A172 (cell line): Measurements from ENCODE around the gene FAM25A. TPM values are rescaled to one million over a fixed set of nuclear protein-coding genes. Genes with fewer than 3 reads are reported as not detected.
"Not testable (repeated sequence)": the region's sequence is repeated elsewhere in the genome, so short reads cannot be mapped to it uniquely, and the experiment has no call there.

Experiments
- DNase-seq: peaks from one replicate; pipeline ENCODE4 v3.0.0-alpha.2; 2015; ENCODE audit warnings: low spot score
- total RNA-seq: library from RNA; depleted of rRNA; stranded (reverse); fragments of >200 nt; shearing (Covaris generic); gene quantifications from 2 replicates; pipeline ENCODE4 v1.2.3, GENCODE V29; 2014

The FAM25A gene
- total RNA-seq, 1 experiment from 2014 or later, result not detected

GRCh38 chr10:87013528-87013927 lies 6.6 kb upstream of the FAM25A start:
- not testable (repeated sequence) for DNase-seq

GRCh38 chr10:87014986-87015716 lies 4.9 kb upstream of the FAM25A start:
- DNase-seq, result not testable (repeated sequence)

- DNase-seq, result not testable (repeated sequence)
These were observed 2.0 kb upstream of the FAM25A start for GRCh38 chr10:87018127-87018526.

- DNase-seq, result not testable (repeated sequence)
These were observed 1.0 kb upstream of the FAM25A start for GRCh38 chr10:87019066-87019465.

DNA sequence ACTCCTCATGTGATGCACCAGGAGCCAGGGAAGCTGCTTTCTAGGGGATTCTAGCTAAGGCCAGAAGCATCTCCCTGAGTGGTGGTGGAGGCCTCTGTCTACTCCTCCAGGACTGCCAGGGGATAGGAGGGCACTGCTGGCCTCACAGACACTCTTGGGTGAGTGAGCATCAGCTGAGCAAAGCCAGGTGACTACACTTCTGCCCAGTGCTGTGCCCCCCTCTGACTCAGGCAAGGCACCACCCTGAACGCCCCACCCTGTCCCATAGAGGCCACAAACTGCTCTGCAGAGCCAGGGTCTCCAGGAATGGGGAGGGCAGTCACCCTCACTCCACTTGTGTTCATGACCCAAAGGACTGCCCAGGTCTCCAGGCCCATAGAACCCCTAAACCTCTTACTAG lies 590 bp upstream of the FAM25A start:
- DNase-seq, result peak; percentile 26

DNA sequence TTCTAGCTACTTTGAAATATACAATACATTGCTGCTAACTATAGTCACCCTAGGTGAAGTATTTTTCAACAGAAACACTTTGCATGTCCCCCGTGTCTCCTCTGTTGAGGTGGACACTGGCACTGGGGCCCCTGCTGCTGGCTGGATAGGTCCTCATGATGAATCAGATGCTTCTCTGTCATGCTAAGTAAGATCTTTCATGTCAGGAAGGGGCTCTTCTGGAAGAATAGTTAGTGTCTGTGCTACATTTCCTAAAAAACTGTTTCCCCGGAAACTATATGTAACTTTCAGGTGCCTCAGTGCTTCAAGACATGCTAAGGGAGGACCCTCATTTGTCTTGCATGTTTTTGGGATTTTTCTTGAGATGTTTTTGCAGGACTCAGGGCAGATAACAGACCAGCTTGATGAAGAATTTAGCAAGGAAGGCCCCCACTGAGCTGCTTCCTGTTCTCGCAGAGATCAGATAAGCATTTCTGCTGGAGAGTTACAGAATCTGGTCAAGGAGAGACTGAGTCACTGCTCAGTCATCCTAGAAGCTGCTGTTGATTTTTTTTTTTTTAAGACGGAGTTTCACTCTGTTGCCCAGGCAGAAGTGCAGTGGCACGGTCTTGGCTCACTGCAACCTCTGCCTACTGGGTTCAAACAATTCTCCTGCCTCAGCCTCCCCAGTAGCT lies 5.3 kb downstream of the FAM25A start:
- peak; percentile 88 for DNase-seq

DNA sequence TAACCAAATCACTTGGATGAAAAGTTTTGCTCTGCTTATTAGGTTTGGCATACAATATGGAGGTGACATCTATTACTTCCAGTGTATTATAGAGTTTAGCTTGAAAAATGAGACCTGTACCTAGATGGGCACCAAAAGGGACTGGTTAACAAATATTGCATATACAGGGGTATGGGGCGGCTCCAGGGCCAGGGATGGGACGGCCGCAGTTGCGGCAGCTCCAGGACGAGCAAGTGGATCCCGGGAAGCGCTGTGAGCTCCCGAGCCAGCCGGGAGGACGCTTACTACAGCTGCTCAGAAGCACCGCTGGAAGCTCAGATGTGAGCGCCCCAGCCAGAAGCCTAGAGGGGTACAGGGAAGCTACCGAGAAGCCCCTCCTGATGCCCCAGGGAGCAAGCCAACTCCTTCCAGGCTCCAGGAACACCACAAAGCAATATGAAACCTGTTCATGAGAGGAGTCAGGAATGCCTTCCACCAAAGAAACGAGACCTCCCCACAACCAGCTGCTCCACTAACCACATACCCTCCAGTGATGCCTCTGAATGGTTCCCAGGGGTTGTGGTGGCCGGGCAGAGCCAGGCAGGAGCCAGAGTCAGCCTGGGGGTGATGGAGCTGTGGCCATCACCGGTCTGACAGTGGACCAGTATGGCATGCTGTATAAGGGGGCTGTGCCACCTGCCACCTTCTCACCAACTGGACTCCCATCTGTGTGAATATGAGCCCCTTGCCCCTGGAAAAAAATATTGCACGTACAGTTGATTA lies 6.8 kb downstream of the FAM25A start:
- DNase-seq, result not testable (repeated sequence)

GRCh38 chr10:87030419-87030818 lies 10.3 kb downstream of the FAM25A start:
- DNase-seq, result not testable (repeated sequence)

- no peak for DNase-seq
These were observed 11.0 kb downstream of the FAM25A start for GRCh38 chr10:87030912-87031635.

- no peak for DNase-seq
These were observed 16.5 kb downstream of the FAM25A start for GRCh38 chr10:87036623-87037022.

GRCh38 chr10:87038286-87038717 lies 18.2 kb downstream of the FAM25A start:
- no peak for DNase-seq

GRCh38 chr10:87038786-87039185 lies 18.7 kb downstream of the FAM25A start:
- no peak for DNase-seq

DNA sequence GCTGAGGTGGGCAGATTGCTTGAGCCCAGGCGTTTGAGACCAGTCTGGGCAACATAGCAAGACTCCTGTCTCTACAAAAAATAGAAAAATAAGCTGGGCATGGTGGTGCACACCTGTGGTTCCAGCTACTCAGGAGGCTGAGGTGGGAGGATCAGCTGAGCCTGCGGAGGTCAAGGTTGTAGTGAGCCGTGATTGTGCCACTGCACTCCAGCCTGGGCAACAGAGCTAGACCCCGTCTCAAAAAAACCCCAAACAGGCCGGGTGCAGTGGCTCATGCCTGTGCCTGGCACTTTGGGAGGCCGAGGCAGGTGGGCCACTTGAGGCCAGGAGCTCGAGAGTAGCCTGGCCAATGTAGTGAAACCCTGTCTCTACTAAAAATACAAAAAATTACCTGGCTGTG lies 23.5 kb downstream of the FAM25A start:
- DNase-seq, result not testable (repeated sequence)

GRCh38 chr10:87045434-87045938 lies 25.4 kb downstream of the FAM25A start:
- DNase-seq, result no peak

DNA sequence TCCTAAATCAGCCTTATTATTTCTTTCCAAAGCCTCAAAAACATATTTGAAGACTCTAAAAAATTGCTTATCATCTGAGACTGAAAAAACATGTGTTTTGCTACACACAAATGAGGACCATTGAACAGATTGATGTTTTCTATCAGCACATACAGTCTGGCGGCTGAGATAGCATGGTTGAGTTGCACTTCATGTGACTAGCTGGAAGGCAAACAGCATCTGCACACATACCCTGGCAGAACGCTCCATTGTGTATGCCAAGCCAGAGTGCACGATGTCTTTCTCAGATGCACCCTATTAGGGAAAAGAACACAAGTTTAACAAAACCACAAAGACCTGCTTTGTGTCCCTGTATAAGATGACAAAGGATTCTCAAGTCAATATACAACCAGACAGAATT lies 33.0 kb downstream of the FAM25A start:
- no peak for DNase-seq

- no peak for DNase-seq
These were observed 33.6 kb downstream of the FAM25A start for GRCh38 chr10:87053577-87054181.

GRCh38 chr10:87054373-87055295 lies 34.5 kb downstream of the FAM25A start:
- DNase-seq, result peak; percentile 81

DNA sequence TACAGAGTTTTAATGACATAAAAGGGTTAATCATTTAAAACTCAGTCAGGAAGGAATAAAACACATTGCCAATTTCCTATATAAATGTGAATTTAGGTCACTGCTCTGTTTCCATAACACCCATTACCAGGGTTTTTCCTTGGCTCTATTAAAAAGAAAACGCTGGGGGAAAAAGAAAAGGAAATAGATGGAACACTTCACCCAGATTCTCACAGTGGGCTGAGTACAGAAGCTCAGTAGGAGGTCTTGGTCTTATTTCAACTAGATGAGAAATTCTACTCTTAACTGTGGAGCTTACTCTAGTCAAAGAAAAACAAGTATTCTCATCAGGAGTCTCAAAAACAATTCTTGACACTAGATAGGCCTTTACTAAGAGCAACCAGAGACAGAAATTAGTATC lies 38.1 kb downstream of the FAM25A start:
- DNase-seq, result no peak

DNA sequence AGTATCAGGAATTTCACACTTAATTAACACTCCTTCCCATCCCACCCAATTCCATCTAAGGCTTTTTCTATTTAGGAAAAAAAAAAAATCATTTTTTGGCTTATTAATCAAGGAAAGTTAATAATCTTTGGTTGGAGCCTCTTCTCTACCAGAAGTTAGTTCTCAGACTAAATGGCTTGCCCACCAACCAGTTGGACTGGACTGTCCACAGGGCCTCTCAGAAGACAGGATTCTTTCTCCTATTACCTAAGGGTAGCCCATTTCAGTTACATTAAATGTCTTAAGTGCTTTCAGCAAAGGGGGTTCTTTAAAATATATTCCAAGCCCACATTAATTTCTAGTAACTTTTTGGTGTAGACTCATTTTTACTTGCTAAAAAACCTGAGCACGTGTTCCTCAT lies 39.3 kb downstream of the FAM25A start:
- no peak for DNase-seq

DNA sequence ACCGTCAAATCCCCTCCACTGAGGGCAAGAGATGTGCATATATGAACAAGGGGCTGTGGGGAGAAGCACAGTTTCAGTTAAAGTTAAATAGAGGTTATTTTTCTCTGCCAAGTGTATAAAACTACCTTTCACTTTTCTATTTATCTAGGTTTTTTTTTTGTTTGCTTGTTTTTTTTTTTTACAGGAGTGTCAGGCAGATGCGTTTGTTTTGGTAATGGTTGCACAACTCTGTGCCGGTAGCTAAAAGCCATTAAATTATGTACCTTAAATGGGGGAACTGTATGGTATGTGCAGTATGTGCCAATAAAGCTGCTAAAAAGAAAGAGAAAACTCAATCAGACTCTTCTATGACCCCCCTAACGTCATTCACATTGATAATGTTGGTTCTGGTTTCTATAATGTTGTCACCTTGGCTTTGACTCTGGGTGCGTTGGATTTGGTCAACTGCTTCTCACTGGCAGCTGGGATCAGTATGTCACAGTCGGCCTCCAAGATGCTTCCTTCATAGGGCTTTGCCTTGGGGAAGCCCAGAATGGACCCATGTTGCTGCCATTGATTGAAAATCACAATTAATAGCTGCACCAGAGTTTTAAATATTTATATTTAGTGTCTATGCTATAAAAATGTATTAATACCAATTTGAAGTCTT lies 40.3 kb downstream of the FAM25A start:
- no peak for DNase-seq
